GM19455 (cell line): Measurements from ENCODE around the gene PEAK1.
"Not testable (repeated sequence)": the region's sequence is repeated elsewhere in the genome, so short reads cannot be mapped to it uniquely, and the experiment has no call there.

Source experiments
- ATAC-seq: cut with Tn5 transposase; IDR thresholded peaks from one replicate; pipeline ENCODE4 v1.9.1; 2021; ENCODE audit not compliant: unreplicated experiment

Gene PEAK1

GRCh38 chr15:77426871-77427270 is 7.0 kb upstream of the PEAK1 start:
- ATAC-seq: no peak

GRCh38 chr15:77426377-77426776 is 6.5 kb upstream of the PEAK1 start:
- ATAC-seq: no peak

GRCh38 chr15:77425104-77425503 is 5.2 kb upstream of the PEAK1 start:
- no peak for ATAC-seq

- ATAC-seq: no peak
These were observed 1.4 kb upstream of the PEAK1 start for GRCh38 chr15:77421370-77421700.

- peak; percentile 48 for ATAC-seq
These were observed 886 bp upstream of the PEAK1 start, which contains the start of gene HMG20A for GRCh38 chr15:77420610-77421369. Gene HMG20A, plus strand, starts transcription at chr15:77420888. Its CDS starts 37,520 bp downstream, at chr15:77458408.

GRCh38 chr15:77418966-77419835 is 703 bp downstream of the PEAK1 start:
- ATAC-seq: peak; percentile 21

GRCh38 chr15:77418391-77418965 is 1.4 kb downstream of the PEAK1 start:
- no peak for ATAC-seq

GRCh38 chr15:77417602-77418001 is 2.3 kb downstream of the PEAK1 start:
- no peak for ATAC-seq

GRCh38 chr15:77416954-77417353 is 3.0 kb downstream of the PEAK1 start:
- ATAC-seq: no peak

- ATAC-seq: no peak
These were observed 3.8 kb downstream of the PEAK1 start for GRCh38 chr15:77416148-77416455.

- ATAC-seq: no peak
These were observed 4.3 kb downstream of the PEAK1 start for GRCh38 chr15:77415450-77416147.

- no peak for ATAC-seq
These were observed 5.0 kb downstream of the PEAK1 start for GRCh38 chr15:77414789-77415442.

- no peak for ATAC-seq
These were observed 6.1 kb downstream of the PEAK1 start for GRCh38 chr15:77413699-77414349.

- no peak for ATAC-seq
These were observed 6.8 kb downstream of the PEAK1 start for GRCh38 chr15:77412972-77413698.

- no peak for ATAC-seq
These were observed 8.3 kb downstream of the PEAK1 start for GRCh38 chr15:77411619-77411976.

- ATAC-seq: no peak
These were observed 8.9 kb downstream of the PEAK1 start for GRCh38 chr15:77410701-77411618.

GRCh38 chr15:77410157-77410500 is 9.8 kb downstream of the PEAK1 start:
- not testable (repeated sequence) for ATAC-seq

GRCh38 chr15:77409259-77410156 is 10.4 kb downstream of the PEAK1 start:
- ATAC-seq: no peak
